SU-DHL-6 (cell line): ENCODE measurements around the gene MALSU1.

Source experiments
- H2AFZ ChIP-seq: fragments of 200-600 bp; sonication (generic); 2 replicates; pipeline ENCODE4 v1.6.1; 2014; ENCODE audit warnings: low read depth, mild to moderate bottlenecking, moderate library complexity, mixed read lengths, antibody characterized with exemption, low read length; ENCODE audit not compliant: severe bottlenecking
- H3F3A ChIP-seq: fragments of 200-600 bp; shearing (Covaris generic); 2 replicates; pipeline ENCODE4 v1.6.0; 2016; ENCODE audit warnings: antibody characterized with exemption, mild to moderate bottlenecking; ENCODE audit not compliant: insufficient read depth
- H3K27ac ChIP-seq: fragments of 200-600 bp; sonication (generic); 2 replicates; pipeline ENCODE4 v1.5.1; 2016; ENCODE audit warnings: low read depth, mild to moderate bottlenecking, low read length, moderate library complexity, mixed read lengths
- H3K27me3 ChIP-seq: fragments of 200-600 bp; sonication (generic), shearing (Covaris generic); 2 replicates; pipeline ENCODE4 v1.6.0; 2014; ENCODE audit warnings: mild to moderate bottlenecking, low read length
- H3K36me3 ChIP-seq: fragments of 200-600 bp; sonication (generic); 2 replicates; pipeline ENCODE4 v1.6.1; 2014; ENCODE audit warnings: mild to moderate bottlenecking, low read length, mixed read lengths
- H3K4me2 ChIP-seq: fragments of 300-600, 200-600 bp; shearing (Covaris generic), sonication (generic); 2 replicates; pipeline ENCODE4 v1.6.0; 2014; ENCODE audit warnings: low read length, low read depth, mild to moderate bottlenecking; ENCODE audit not compliant: poor library complexity, severe bottlenecking
- H3K4me3 ChIP-seq: fragments of 200-600 bp; sonication (generic); 2 replicates; pipeline ENCODE4 v1.5.1; 2014; ENCODE audit warnings: antibody characterized with exemption, low read length, mild to moderate bottlenecking, mixed read lengths; ENCODE audit not compliant: insufficient read depth, poor library complexity, severe bottlenecking
- H3K79me2 ChIP-seq: fragments of 200-600 bp; sonication (generic); 2 replicates; pipeline ENCODE4 v1.6.1; 2014; ENCODE audit warnings: mild to moderate bottlenecking, low read length, moderate library complexity; ENCODE audit not compliant: insufficient read depth
- H3K9ac ChIP-seq: fragments of 200-600 bp; sonication (generic); 2 replicates; pipeline ENCODE4 v1.7.0; 2014; ENCODE audit warnings: mild to moderate bottlenecking, low read length
- H3K9me2 ChIP-seq: fragments of 200-600 bp; sonication (generic); replicated peaks from 2 replicates; pipeline ENCODE4 v1.6.1; 2014; ENCODE audit warnings: low read length; ENCODE audit not compliant: insufficient read depth
- H3K9me3 ChIP-seq: fragments of 200-600 bp; sonication (generic); 2 replicates; pipeline ENCODE4 v1.6.1; 2014; ENCODE audit warnings: low read length, mixed read lengths; ENCODE audit not compliant: insufficient read depth
- H4K20me1 ChIP-seq: fragments of 200-600 bp; sonication (generic); 2 replicates; pipeline ENCODE4 v1.6.1; 2014; ENCODE audit warnings: low read depth, mild to moderate bottlenecking, antibody characterized with exemption, low read length, moderate library complexity, mixed read lengths
- CTCF ChIP-seq: fragments of 200-600 bp; sonication (generic); IDR thresholded peaks from one replicate; pipeline ENCODE4 v1.5.1; 2017; ENCODE audit warnings: antibody characterized with exemption, mild to moderate bottlenecking, low read length, moderate library complexity; ENCODE audit not compliant: insufficient read depth, poor library complexity, severe bottlenecking
- EZH2phosphoT487 ChIP-seq: fragments of 200-600 bp; sonication (generic), shearing (Covaris generic); conservative IDR thresholded peaks from 2 replicates; pipeline ENCODE4 v1.6.1; 2018; ENCODE audit warnings: mild to moderate bottlenecking, antibody characterized with exemption, low read length, moderate library complexity, mixed read lengths

MALSU1 gene

GRCh38 chr7:23298141-23298881, 828 bp upstream of the MALSU1 start:
- H3K9me3 ChIP-seq, result no peaks in the 10 kb centered on the region
- H3K4me2 ChIP-seq, result peak overlapping the region; percentile 81
- H3F3A ChIP-seq, result peaks cover 12% of the 10 kb centered on the region; the same call in 1 of the 2 replicates
- H3K79me2 ChIP-seq, result peaks cover 36% of the 10 kb centered on the region
- H3K9ac ChIP-seq, result peak overlapping the region; percentile 80
- no peaks in the 10 kb centered on the region for H4K20me1 ChIP-seq
- no peaks in the 10 kb centered on the region for H3K27me3 ChIP-seq
- peak overlapping the region; percentile 82 for H2AFZ ChIP-seq
- no peak for TF ChIP-seq CTCF
- no peak for TF ChIP-seq EZH2phosphoT487
- peak overlapping the region; percentile 81 for H3K4me3 ChIP-seq
- H3K36me3 ChIP-seq, result peaks cover 7% of the 10 kb centered on the region; the same call in 1 of the 2 replicates
- peak overlapping the region; percentile 46; the same call in 1 of the 2 replicates for H3K27ac ChIP-seq
- H3K9me2 ChIP-seq, result no peaks in the 10 kb centered on the region

GRCh38 chr7:23299770-23300300, 696 bp downstream of the MALSU1 start:
- peaks cover 22% of the 10 kb centered on the region for H3F3A ChIP-seq
- H3K27ac ChIP-seq, result peak overlapping the region; percentile 6; the same call in 1 of the 2 replicates
- H3K4me3 ChIP-seq, result peak overlapping the region; percentile 81
- H4K20me1 ChIP-seq, result no peaks in the 10 kb centered on the region
- no peaks in the 10 kb centered on the region for H3K27me3 ChIP-seq
- H3K9me3 ChIP-seq, result no peaks in the 10 kb centered on the region
- no peaks in the 10 kb centered on the region for H3K9me2 ChIP-seq
- peak overlapping the region; percentile 80 for H3K4me2 ChIP-seq
- peaks cover 7% of the 10 kb centered on the region; the same call in 1 of the 2 replicates for H3K36me3 ChIP-seq
- peak overlapping the region; percentile 80 for H3K9ac ChIP-seq
- H3K79me2 ChIP-seq, result peaks cover 46% of the 10 kb centered on the region
- H2AFZ ChIP-seq, result peak overlapping the region; percentile 66
- TF ChIP-seq EZH2phosphoT487 (no peak), CTCF (no peak)

GRCh38 chr7:23306936-23307521, 7.9 kb downstream of the MALSU1 start:
- H3K4me3 ChIP-seq, result no peak overlapping the region
- H3K4me2 ChIP-seq, result no peak overlapping the region
- H3K27me3 ChIP-seq, result no peaks in the 10 kb centered on the region
- H4K20me1 ChIP-seq, result no peaks in the 10 kb centered on the region
- H3K9me2 ChIP-seq, result no peaks in the 10 kb centered on the region
- H3K9ac ChIP-seq, result no peak overlapping the region
- H2AFZ ChIP-seq, result no peak overlapping the region
- peaks cover 66% of the 10 kb centered on the region for H3K36me3 ChIP-seq
- H3K9me3 ChIP-seq, result no peaks in the 10 kb centered on the region
- H3K27ac ChIP-seq, result no peak overlapping the region
- H3K79me2 ChIP-seq, result peaks cover 70% of the 10 kb centered on the region
- TF ChIP-seq CTCF, result no peak
- no peak for TF ChIP-seq EZH2phosphoT487
- H3F3A ChIP-seq, result peaks cover 78% of the 10 kb centered on the region
